ENCODE measurements around the gene HLA-DMA.

GRCh38 chr6:32905078-32905477, 47.8 kb downstream of the HLA-DMA start:
- TF ChIP-seq CTCF (IDR thresholded peaks at IDR 0.05) (no peak), POLR2A (IDR thresholded peaks at IDR 0.05) (no peak)

All from adrenal gland (tissue), 5 donors.